ENCODE results near the gene ANKIB1. TPM values are rescaled to one million over a fixed set of nuclear protein-coding genes. Genes with fewer than 3 reads are reported as not detected.

ANKIB1 gene
- total RNA-seq, 2 donors from 2014 or later: 33.3 to 37.1 TPM

GRCh38 chr7:92282221-92282814 lies 36.5 kb downstream of the ANKIB1 start:
- Histone ChIP-seq H3K27me3 (replicated peaks; ENCODE audit: insufficient read depth) (no peaks in the 10 kb centered on the region), H3K4me1 (ENCODE audit: control insufficient read depth in 1 of 2, low read depth in 2 of 2) (peaks cover 3 to 54% of the 10 kb centered on the region in 2 donors), H3K4me3 (no peak overlapping the region), H3K36me3 (no peaks in the 10 kb centered on the region), H3K9me3 (no peaks in the 10 kb centered on the region), H3K27ac (peak overlapping the region; percentile 3 to 14)
- no peak for DNase-seq (ENCODE audit: low spot score)
- no peak for ATAC-seq (ENCODE audit: insufficient number of reproducible peaks, low FRiP score, low read depth)
- TF ChIP-seq, protein P1, sequence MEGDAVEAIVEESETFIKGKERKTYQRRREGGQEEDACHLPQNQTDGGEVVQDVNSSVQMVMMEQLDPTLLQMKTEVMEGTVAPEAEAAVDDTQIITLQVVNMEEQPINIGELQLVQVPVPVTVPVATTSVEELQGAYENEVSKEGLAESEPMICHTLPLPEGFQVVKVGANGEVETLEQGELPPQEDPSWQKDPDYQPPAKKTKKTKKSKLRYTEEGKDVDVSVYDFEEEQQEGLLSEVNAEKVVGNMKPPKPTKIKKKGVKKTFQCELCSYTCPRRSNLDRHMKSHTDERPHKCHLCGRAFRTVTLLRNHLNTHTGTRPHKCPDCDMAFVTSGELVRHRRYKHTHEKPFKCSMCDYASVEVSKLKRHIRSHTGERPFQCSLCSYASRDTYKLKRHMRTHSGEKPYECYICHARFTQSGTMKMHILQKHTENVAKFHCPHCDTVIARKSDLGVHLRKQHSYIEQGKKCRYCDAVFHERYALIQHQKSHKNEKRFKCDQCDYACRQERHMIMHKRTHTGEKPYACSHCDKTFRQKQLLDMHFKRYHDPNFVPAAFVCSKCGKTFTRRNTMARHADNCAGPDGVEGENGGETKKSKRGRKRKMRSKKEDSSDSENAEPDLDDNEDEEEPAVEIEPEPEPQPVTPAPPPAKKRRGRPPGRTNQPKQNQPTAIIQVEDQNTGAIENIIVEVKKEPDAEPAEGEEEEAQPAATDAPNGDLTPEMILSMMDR (IDR thresholded peaks at IDR 0.05): no peak

DNA sequence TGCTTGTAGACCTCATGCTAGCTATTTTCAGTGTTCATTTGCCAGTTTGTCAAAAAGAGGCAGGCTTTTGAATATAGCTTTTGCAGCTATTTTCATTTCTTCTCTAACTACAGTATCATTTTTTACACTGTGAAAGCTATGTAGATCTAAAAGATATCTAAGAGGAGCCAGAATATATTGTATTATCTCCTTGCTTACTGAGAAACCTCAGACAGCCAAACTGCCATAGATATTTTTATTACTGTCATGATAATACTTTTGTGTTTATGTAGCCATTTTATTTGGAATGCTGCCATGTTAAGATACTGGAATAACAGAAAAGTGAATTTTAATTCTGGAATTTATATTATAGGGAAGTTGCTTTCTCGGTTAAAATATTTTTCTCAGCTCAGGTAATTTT lies 37.2 kb downstream of the ANKIB1 start:
- ATAC-seq (ENCODE audit: insufficient number of reproducible peaks, low FRiP score, low read depth): no peak
- no peak for DNase-seq (ENCODE audit: low spot score)
- TF ChIP-seq, protein P1 (IDR thresholded peaks at IDR 0.05): no peak
- H3K36me3 ChIP-seq: no peaks in the 10 kb centered on the region
- peaks cover 3 to 48% of the 10 kb centered on the region in 2 donors for H3K4me1 ChIP-seq (ENCODE audit: control insufficient read depth in 1 of 2, low read depth in 2 of 2)
- H3K4me3 ChIP-seq: no peak overlapping the region
- no peaks in the 10 kb centered on the region for H3K27me3 ChIP-seq (replicated peaks; ENCODE audit: insufficient read depth)
- H3K27ac ChIP-seq: peak overlapping the region in 1 of 2 donors; percentile 3
- H3K9me3 ChIP-seq: no peaks in the 10 kb centered on the region

DNA sequence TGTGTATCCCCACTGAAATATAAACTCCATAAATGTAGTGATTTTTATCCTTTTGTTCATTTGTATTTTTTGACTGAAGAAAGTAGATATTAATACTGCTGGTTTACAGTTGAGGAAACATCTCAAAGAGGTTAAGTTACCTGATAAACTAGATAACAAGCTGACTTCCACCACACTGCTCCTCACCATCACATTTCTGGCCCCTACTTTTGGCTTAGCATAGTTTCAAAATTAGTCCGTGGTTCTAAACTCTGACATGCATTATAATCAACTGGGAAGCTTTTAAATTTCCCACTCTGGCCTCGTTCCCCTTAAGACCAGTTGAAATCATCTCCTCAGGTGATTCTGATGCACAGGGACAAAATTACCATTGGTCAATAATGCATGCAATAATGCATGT lies 43.5 kb downstream of the ANKIB1 start:
- H3K9me3 ChIP-seq: no peaks in the 10 kb centered on the region
- DNase-seq (ENCODE audit: low spot score) (no peak), ATAC-seq (ENCODE audit: insufficient number of reproducible peaks, low FRiP score, low read depth) (no peak)
- H3K27me3 ChIP-seq (replicated peaks; ENCODE audit: insufficient read depth): no peaks in the 10 kb centered on the region
- peaks cover 0 to 10% of the 10 kb centered on the region in 2 donors for H3K4me1 ChIP-seq (ENCODE audit: control insufficient read depth in 1 of 2, low read depth in 2 of 2)
- TF ChIP-seq, protein P1 (IDR thresholded peaks at IDR 0.05): no peak
- no peaks in the 10 kb centered on the region for H3K36me3 ChIP-seq
- H3K4me3 ChIP-seq: no peak overlapping the region
- H3K27ac ChIP-seq: no peak overlapping the region

DNA sequence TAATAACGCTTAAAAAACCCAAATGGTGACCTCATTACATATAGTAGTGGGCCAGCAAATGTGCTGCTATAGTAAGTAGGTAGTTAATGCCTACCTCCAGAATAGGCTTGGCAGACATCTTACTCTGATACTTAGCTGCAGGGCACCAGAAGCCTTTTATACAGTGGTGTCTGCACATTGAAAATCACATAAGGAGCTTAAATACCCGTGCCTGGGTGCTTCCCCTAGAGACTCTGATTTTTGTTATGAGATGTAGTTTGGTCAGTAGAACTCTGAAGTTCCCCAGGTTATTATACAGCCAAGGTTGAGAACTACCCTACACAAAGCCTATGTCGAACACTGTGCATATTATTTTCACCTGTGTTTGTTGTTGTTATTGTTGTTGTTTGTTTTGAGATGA lies 47.2 kb downstream of the ANKIB1 start:
- peaks cover 12 to 29% of the 10 kb centered on the region in 2 donors for H3K4me1 ChIP-seq (ENCODE audit: control insufficient read depth in 1 of 2, low read depth in 2 of 2)
- TF ChIP-seq, protein P1 (IDR thresholded peaks at IDR 0.05): no peak
- H3K27ac ChIP-seq: no peak overlapping the region
- ATAC-seq (ENCODE audit: insufficient number of reproducible peaks, low FRiP score, low read depth): no peak
- H3K27me3 ChIP-seq (replicated peaks; ENCODE audit: insufficient read depth): no peaks in the 10 kb centered on the region
- no peaks in the 10 kb centered on the region for H3K36me3 ChIP-seq
- H3K4me3 ChIP-seq: no peak overlapping the region
- DNase-seq (ENCODE audit: low spot score): no peak
- no peaks in the 10 kb centered on the region for H3K9me3 ChIP-seq

DNA sequence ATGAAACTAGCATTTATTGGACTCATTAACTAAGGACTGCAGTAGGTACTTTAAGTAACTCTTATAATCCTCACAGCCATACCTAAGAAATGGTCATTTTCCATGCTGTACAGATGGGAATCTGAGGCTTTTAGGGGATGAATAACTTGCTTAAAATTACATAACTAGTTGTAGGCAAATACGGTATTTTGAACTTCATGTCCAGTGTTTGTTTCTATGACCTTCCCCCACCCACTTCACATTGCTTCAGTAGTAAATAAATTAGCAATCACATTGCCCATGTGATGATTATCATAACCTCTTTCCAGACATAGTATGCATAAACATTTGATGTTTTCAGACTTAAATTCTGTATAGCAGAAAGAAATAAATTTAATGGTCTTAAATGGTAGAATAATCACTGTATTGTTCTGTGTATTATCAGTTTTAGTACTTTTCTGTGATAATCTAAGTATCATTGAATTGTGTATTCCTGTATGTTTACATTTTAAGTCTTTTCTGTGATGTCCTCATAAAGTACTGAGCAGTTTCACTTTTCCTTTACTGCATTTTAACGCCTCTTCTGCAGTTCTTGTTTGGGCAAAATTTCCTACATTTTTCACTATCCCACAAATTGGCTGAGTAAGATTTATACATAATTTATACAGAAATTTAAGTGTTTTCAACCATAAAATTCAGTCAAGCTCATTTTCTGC lies 48.3 kb downstream of the ANKIB1 start:
- Histone ChIP-seq H3K9me3 (no peaks in the 10 kb centered on the region), H3K27me3 (replicated peaks; ENCODE audit: insufficient read depth) (no peaks in the 10 kb centered on the region), H3K36me3 (no peaks in the 10 kb centered on the region), H3K4me1 (ENCODE audit: control insufficient read depth in 1 of 2, low read depth in 2 of 2) (peaks cover 12 to 29% of the 10 kb centered on the region in 2 donors), H3K4me3 (peak overlapping the region; percentile 50), H3K27ac (peak overlapping the region in 1 of 2 donors; percentile 39)
- TF ChIP-seq, protein P1 (IDR thresholded peaks at IDR 0.05): no peak
- DNase-seq (ENCODE audit: low spot score): no peak
- no peak for ATAC-seq (ENCODE audit: insufficient number of reproducible peaks, low FRiP score, low read depth)
